K562 (cell line): Measurements from ENCODE around the gene VWA1. TPM values are rescaled to one million over a fixed set of nuclear protein-coding genes. Genes with fewer than 3 reads are reported as not detected.

Experiments used
- CTCF ChIP-seq, 3 experiments: IDR thresholded peaks in 2 of 3; conservative IDR thresholded peaks in 1 of 3; 2 replicates each; pipeline ENCODE4 v1.5.1; 2011 to 2012; ENCODE audit warnings: low read length in 3 of 3, mild to moderate bottlenecking in 3 of 3, control low read depth in 2 of 3, improper control_type of control experiment in 1 of 3, inconsistent platforms in 1 of 3, low read depth in 1 of 3, mixed read lengths in 1 of 3, moderate library complexity in 1 of 3; ENCODE audit not compliant: insufficient read depth in 2 of 3
- DACH1 ChIP-seq: fragments of 450-650 bp; IDR thresholded peaks from 2 replicates; pipeline ENCODE4 v1.6.1; 2018; ENCODE audit not compliant: partially characterized antibody
- JUND ChIP-seq, 2 experiments: IDR thresholded peaks; 2 replicates in 1 of 2; 3 replicates in 1 of 2; pipeline ENCODE4 v1.6.1; 2011; ENCODE audit warnings: borderline replicate concordance in 2 of 2, low read depth in 2 of 2, low read length in 2 of 2, improper control_type of control experiment in 1 of 2, missing biosample characterization in 1 of 2, missing genetic modification characterization in 1 of 2, missing genetic modification reagents in 1 of 2
- MTA2 ChIP-seq: fragments of 450-650 bp; IDR thresholded peaks from 2 replicates; pipeline ENCODE4 v1.6.1; 2016; ENCODE audit warnings: low read depth
- ZBTB12 ChIP-seq: fragments of 250-450 bp; sonication (Bioruptor Pico); IDR thresholded peaks from 2 replicates; pipeline ENCODE4 v1.4.0; 2020
- ZNF436 ChIP-seq: fragments of 250-450, 450-650 bp; sonication (Bioruptor Pico); formaldehyde crosslinking; IDR thresholded peaks from 2 replicates; pipeline ENCODE4 v1.7.0; 2020; ENCODE audit warnings: mild to moderate bottlenecking
- ZNF589 ChIP-seq: fragments of 200-800 bp; sonication (Bioruptor generic); IDR thresholded peaks from 2 replicates; pipeline ENCODE4 v1.6.1; 2016; ENCODE audit warnings: low read depth, missing genetic modification characterization, missing compliant biosample characterization
- polyA plus RNA-seq, 8 experiments: library from polyadenylated mRNA; depleted of rRNA in 4 of 8; stranded (reverse) in 5 of 8; unstranded in 3 of 8; fragments of >200 nt; fragmentation: Nextera tagmentation in 2 of 8; fragmentation: Illumina TruSeq in 1 of 8; extraction: Ambion mirVana in 2 of 8; extraction: Trizol in 1 of 8; gene quantifications; 2 replicates each; pipeline versions ENCODE4 v1.2.1 to v1.2.3, GENCODE V29; 2011 to 2014; ENCODE audit warnings: inconsistent platforms in 1 of 8, missing spikeins in 1 of 8
- total RNA-seq, 7 experiments: library from RNA; depleted of rRNA in 6 of 7; stranded (reverse); fragments of >200 nt in 6 of 7; fragmentation: Illumina TruSeq in 2 of 7; extraction: Trizol in 2 of 7; gene quantifications; 2 replicates each; pipeline versions ENCODE4 v1.2.1 to v1.2.3, GENCODE V29; 2011 to 2021; ENCODE audit warnings: low replicate concordance in 1 of 7

The VWA1 gene
- total and polyA plus RNA-seq, 9 of the 15 experiments (the other 6 are each of a cell fraction or from before 2014, with no cell fraction given): 0.01 to 6.4 (median 0.85) TPM

- TF ChIP-seq ZNF436 (CRISPR knock-in tag) (0 out of 2 replicates have a peak, but pooled peaks have one; percentile 35), MTA2 (peak; percentile 97), DACH1 (no peak), ZNF589 (CRISPR knock-in tag) (no peak), JUND (IDR thresholded peaks at IDR 0.05; ENCODE audit: borderline replicate concordance, low read depth, low read length) (peak; percentile 76), JUND (tag; IDR thresholded peaks at IDR 0.05; ENCODE audit: borderline replicate concordance, low read depth, low read length) (no peak; the same call in 2 of the 3 replicates), ZBTB12 (peak; percentile 39; the same call in 1 of the 2 replicates), CTCF (IDR thresholded peaks at IDR 0.05 in 2 of 3, conservative IDR thresholded peaks at IDR 0.05 in 1 of 3; ENCODE audit: insufficient read depth in 2 of 3, low read depth in 1 of 3, low read length in 3 of 3) (0 out of 6 replicates have a peak, but pooled peaks of 1 of the 3 experiments have one; percentile 9)
These were observed 28.5 kb upstream of the VWA1 start, which contains the start of gene MRPL20 (continued) for GRCh38 chr1:1406821-1407635.
